Lower leg skin (tissue), 4 donors: ENCODE results near the gene CREB5. TPM values are rescaled to one million over a fixed set of nuclear protein-coding genes. Genes with fewer than 3 reads are reported as not detected.

Source experiments
- DNase-seq, 2 donors: peaks; one replicate each; pipeline ENCODE4 v3.0.0-alpha.2; 2019; ENCODE audit warnings: low spot score in 2 of 2
- H3K4me3 ChIP-seq: fragments of 200-600 bp; sonication (generic); 2 replicates; pipeline ENCODE4 v1.5.1; 2017; ENCODE audit warnings: mild to moderate bottlenecking, low read depth; ENCODE audit not compliant: poor library complexity, severe bottlenecking
- CTCF ChIP-seq, 3 donors: fragments of 450-650 bp; IDR thresholded peaks; one replicate each; pipeline ENCODE4 v1.5.1; 2016; ENCODE audit warnings: antibody characterized with exemption in 3 of 3, mild to moderate bottlenecking in 3 of 3, moderate library complexity in 2 of 3
- POLR2A ChIP-seq, 2 donors: fragments of 450-650 bp; IDR thresholded peaks; one replicate each; pipeline ENCODE4 v1.6.1; 2016 to 2017; ENCODE audit warnings: antibody characterized with exemption in 2 of 2, mild to moderate bottlenecking in 1 of 2, moderate library complexity in 1 of 2
- WGBS, 2 donors: methylation state at CpG; one replicate each; pipeline ENCODE4 v1.1.5; 2018; 5-methylcytosine and 5-hydroxymethylcytosine counted together
- intact Hi-C: fragments of 100-400 bp; cut with DNase I; formaldehyde crosslinking; loops from one replicate; pipeline ENCODE4 v1.15.0; 2023; ENCODE audit warnings: low total_unique reads
- total RNA-seq, 4 donors: library from RNA; depleted of rRNA; stranded (reverse); fragments of >200 nt; gene quantifications; one replicate each; pipeline ENCODE4 v1.1.0, GENCODE V29; 2016

The CREB5 gene
- total RNA-seq, 4 donors from 2014 or later, result 2.5 to 15.0 (median 5.4) TPM

GRCh38 chr7:28452681-28453080 lies 40.4 kb downstream of the CREB5 start:
- no peak for TF ChIP-seq POLR2A (IDR thresholded peaks at IDR 0.05)
- no peak for TF ChIP-seq CTCF (IDR thresholded peaks at IDR 0.05)
- intact Hi-C loops, result no loop called here
- no peak for DNase-seq
- H3K4me3 ChIP-seq, result no peak overlapping the region
- WGBS, 2 donors, result 76 to 100% methylated on average over 2 of the region's 2 CpGs

- no peak for TF ChIP-seq CTCF (IDR thresholded peaks at IDR 0.05)
- no peak for TF ChIP-seq POLR2A (IDR thresholded peaks at IDR 0.05)
- intact Hi-C loops, result no loop called here
These were observed 43.2 kb downstream of the CREB5 start for GRCh38 chr7:28455486-28455885.

DNA sequence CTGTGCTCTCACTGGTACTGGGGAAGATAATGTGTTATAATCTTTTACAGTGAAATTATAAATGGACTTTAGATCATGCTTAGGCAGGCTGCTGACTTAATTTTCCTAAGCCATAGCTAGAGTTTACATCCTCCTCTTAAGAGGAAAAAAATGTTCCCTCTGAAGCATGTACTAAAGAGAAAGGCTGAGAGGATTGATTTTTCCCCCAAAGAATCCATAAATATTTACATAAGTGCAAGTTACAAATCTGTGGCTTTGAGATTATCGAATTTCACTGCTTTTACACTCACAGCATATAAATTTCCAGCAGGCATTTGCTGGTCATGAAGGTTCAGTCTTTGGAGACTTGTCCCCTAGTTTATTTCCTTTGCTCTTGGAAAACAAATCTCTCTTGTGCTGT lies 43.7 kb downstream of the CREB5 start:
- H3K4me3 ChIP-seq, result no peak overlapping the region
- no peak for DNase-seq
- intact Hi-C loops, result no loop called here
- no peak for TF ChIP-seq CTCF (IDR thresholded peaks at IDR 0.05)
- TF ChIP-seq POLR2A (IDR thresholded peaks at IDR 0.05), result no peak
- WGBS, 2 donors, result 56 to 80% methylated on average over 1 of the region's 1 CpG

More at GRCh38 chr7:28455486-28455885, 43.2 kb downstream of the CREB5 start:
- H3K4me3 ChIP-seq, result no peak overlapping the region
- 82 to 93% methylated on average over 5 of the region's 5 CpGs for WGBS, 2 donors
- DNase-seq, result no peak

DNA sequence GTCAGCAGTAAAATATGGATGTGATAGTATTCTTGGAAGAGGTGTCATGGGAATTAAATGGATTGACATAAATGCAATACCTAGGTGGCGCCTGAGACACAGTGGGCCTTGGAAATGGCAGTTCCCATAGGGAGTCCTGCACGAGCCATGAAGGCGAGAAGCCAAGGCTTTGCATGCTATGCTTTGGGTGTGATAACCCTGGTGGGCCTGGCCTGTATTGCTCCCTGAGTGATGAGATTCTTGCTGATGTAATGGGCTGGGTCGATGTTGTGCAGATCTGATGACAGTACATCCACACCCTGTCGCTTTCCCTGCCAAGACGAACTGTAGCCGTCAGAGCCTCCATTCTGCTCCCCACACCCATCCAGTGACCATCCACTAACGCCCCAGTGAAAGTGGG lies 46.4 kb downstream of the CREB5 start:
- H3K4me3 ChIP-seq, result no peak overlapping the region
- TF ChIP-seq POLR2A (IDR thresholded peaks at IDR 0.05) (no peak), CTCF (IDR thresholded peaks at IDR 0.05) (no peak)
- intact Hi-C loops, result no loop called here
- WGBS, 2 donors, result 70 to 72% methylated on average over 8 of the region's 8 CpGs
- no peak for DNase-seq

GRCh38 chr7:28459306-28459705 lies 47.0 kb downstream of the CREB5 start:
- DNase-seq, result no peak
- H3K4me3 ChIP-seq, result no peak overlapping the region
- 82 to 90% methylated on average over 4 of the region's 4 CpGs for WGBS, 2 donors
- intact Hi-C loops, result no loop called here
- TF ChIP-seq POLR2A (IDR thresholded peaks at IDR 0.05) (no peak), CTCF (IDR thresholded peaks at IDR 0.05) (no peak)

DNA sequence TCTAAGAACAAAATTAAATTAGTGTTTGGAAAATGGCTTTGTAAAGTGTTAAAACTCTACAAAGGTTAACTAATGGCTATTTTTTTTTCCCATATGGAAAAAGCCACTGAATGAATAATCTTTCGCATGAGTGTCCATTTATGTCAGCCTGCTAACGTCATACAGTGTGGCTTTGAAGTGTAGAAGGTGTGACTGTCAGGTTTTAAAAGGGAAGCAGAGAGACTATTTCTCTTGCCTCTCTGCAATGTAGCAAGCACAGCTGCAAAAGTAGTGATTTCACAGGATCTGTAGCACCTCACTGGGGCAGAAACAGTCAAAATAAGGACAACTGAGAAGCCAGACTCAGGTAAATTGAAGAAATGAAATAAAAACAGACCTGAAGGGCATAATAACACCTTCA lies 53.4 kb downstream of the CREB5 start:
- 78 to 81% methylated on average over 2 of the region's 2 CpGs for WGBS, 2 donors

More for the DNA sequence above, 53.4 kb downstream of the CREB5 start:
- no peak for DNase-seq
- H3K4me3 ChIP-seq, result no peak overlapping the region
- intact Hi-C loops, result no loop called here
- TF ChIP-seq POLR2A (IDR thresholded peaks at IDR 0.05) (no peak), CTCF (IDR thresholded peaks at IDR 0.05) (no peak)
